H1 (cell line): Measurements from ENCODE around the gene TMC4. TPM values are rescaled to one million over a fixed set of nuclear protein-coding genes. Genes with fewer than 3 reads are reported as not detected.

Experiments
- CTCF ChIA-PET: fragments of 300-600 bp; sonication (Branson Sonifier 250); formaldehyde crosslinking; loops from one replicate; lab custom pipeline; 2021; ENCODE audit not compliant: partially characterized antibody; lab: Charles Lee
- POLR2A ChIA-PET: fragments of 300-600 bp; sonication (Branson Sonifier 250); formaldehyde crosslinking; loops from one replicate; lab custom pipeline; 2021; ENCODE audit warnings: inconsistent platforms; ENCODE audit not compliant: partially characterized antibody; lab: Charles Lee
- DNase-seq, 2 experiments: peaks; one replicate each; pipeline versions ENCODE4 v3.0.0 to v3.0.0-alpha.2; 2010 to 2022; ENCODE audit warnings: low spot score in 2 of 2, low read depth in 1 of 2, mixed read lengths in 1 of 2
- FAIRE-seq: peaks from 2 replicates; lab custom pipeline; 2011; peaks lifted over from hg19 to GRCh38; lab: Jason Lieb, UNC
- H2AFZ ChIP-seq: 2 replicates; pipeline ENCODE4 v1.8.1; 2012; ENCODE audit warnings: low read length, inconsistent platforms
- H2AK5ac ChIP-seq: 2 replicates; pipeline ENCODE4 v1.6.1; 2013; ENCODE audit warnings: low read depth, low read length
- H2BK120ac ChIP-seq: replicated peaks from 2 replicates; pipeline ENCODE3; 2013; ENCODE audit warnings: low read depth, low read length, inconsistent platforms
- H2BK12ac ChIP-seq: 2 replicates; pipeline ENCODE4 v1.6.1; 2013; ENCODE audit warnings: low read depth, low read length
- H2BK15ac ChIP-seq: 2 replicates; pipeline ENCODE4 v1.6.1; 2013; ENCODE audit warnings: low read length
- H2BK20ac ChIP-seq: 2 replicates; pipeline ENCODE4 v1.6.1; 2013; ENCODE audit warnings: low read length
- H2BK5ac ChIP-seq: 2 replicates; pipeline ENCODE4 v1.6.1; 2013; ENCODE audit warnings: low read depth, low read length
- H3K14ac ChIP-seq: 2 replicates; pipeline ENCODE4 v1.6.1; 2013; ENCODE audit warnings: inconsistent platforms; ENCODE audit not compliant: insufficient read length
- H3K18ac ChIP-seq: 2 replicates; pipeline ENCODE4 v1.6.1; 2013; ENCODE audit warnings: low read length; ENCODE audit errors: extremely low read depth
- H3K23ac ChIP-seq: 2 replicates; pipeline ENCODE4 v1.6.1; 2013; ENCODE audit warnings: inconsistent platforms; ENCODE audit not compliant: insufficient read length
- H3K23me2 ChIP-seq: 2 replicates; pipeline ENCODE4 v1.6.1; 2013; ENCODE audit warnings: low read depth, low read length
- H3K27ac ChIP-seq: 2 replicates; pipeline ENCODE4 v1.6.1; 2011; ENCODE audit warnings: low read depth, low read length, inconsistent platforms
- H3K27me3 ChIP-seq, 4 experiments: replicated peaks in 1 of 4; 1 replicate in 1 of 4; 2 replicates in 3 of 4; pipeline versions ENCODE4 v1.6.1 to v1.8.1; 2011 to 2013; ENCODE audit warnings: low read length in 3 of 4, mild to moderate bottlenecking in 3 of 4, inconsistent platforms in 2 of 4, mixed read lengths in 2 of 4, moderate library complexity in 1 of 4; ENCODE audit not compliant: control insufficient read depth in 3 of 4, insufficient read depth in 3 of 4; ENCODE audit errors: extremely low read depth in 1 of 4
- H3K36me3 ChIP-seq, 4 experiments: 2 replicates each; pipeline versions ENCODE4 v1.6.1 to v1.8.1; 2011 to 2013; ENCODE audit warnings: mild to moderate bottlenecking in 4 of 4, low read length in 3 of 4, moderate library complexity in 2 of 4, control low read depth in 1 of 4, inconsistent platforms in 1 of 4; ENCODE audit not compliant: insufficient read depth in 4 of 4, control insufficient read depth in 2 of 4
- H3K4ac ChIP-seq: replicated peaks from 2 replicates; pipeline ENCODE3; 2013; ENCODE audit warnings: low read length, low read depth, mixed read lengths, inconsistent platforms; ENCODE audit not compliant: insufficient read length
- H3K4me1 ChIP-seq, 4 experiments: replicated peaks in 1 of 4; 1 replicate in 1 of 4; 2 replicates in 3 of 4; pipeline versions ENCODE4 v1.6.1 to v1.8.1; 2011 to 2013; ENCODE audit warnings: low read length in 3 of 4, inconsistent platforms in 2 of 4, mixed read lengths in 1 of 4; ENCODE audit not compliant: insufficient read depth in 4 of 4, control insufficient read depth in 3 of 4
- H3K4me2 ChIP-seq, 2 experiments: 2 replicates each; pipeline versions ENCODE4 v1.6.1 to v1.8.1; 2011 to 2013; ENCODE audit warnings: low read depth in 2 of 2, low read length in 2 of 2, control low read depth in 1 of 2, inconsistent platforms in 1 of 2, mild to moderate bottlenecking in 1 of 2; ENCODE audit not compliant: insufficient read depth in 1 of 2
- H3K4me3 ChIP-seq, 4 experiments: fragments of 200-600, 300-600 bp in 1 of 4; sonication (generic), shearing (Covaris generic), sonication (Bioruptor Twin) in 1 of 4; 2 replicates each; pipeline versions ENCODE4 v1.5.1 to v1.8.1; 2011 to 2016; ENCODE audit warnings: low read length in 4 of 4, low read depth in 3 of 4, control low read depth in 2 of 4, inconsistent platforms in 2 of 4, mild to moderate bottlenecking in 2 of 4, mixed read lengths in 1 of 4, moderate library complexity in 1 of 4; ENCODE audit not compliant: insufficient read depth in 2 of 4; ENCODE audit errors: extremely low read depth in 1 of 4
- H3K56ac ChIP-seq: replicated peaks from 2 replicates; pipeline ENCODE3; 2013; ENCODE audit warnings: low read depth, mild to moderate bottlenecking, mixed read lengths, low read length, inconsistent platforms; ENCODE audit not compliant: insufficient read length
- H3K79me1 ChIP-seq: 2 replicates; pipeline ENCODE4 v1.6.1; 2013; ENCODE audit warnings: low read depth, low read length, control low read depth
- H3K79me2 ChIP-seq, 2 experiments: 2 replicates each; pipeline versions ENCODE4 v1.6.1 to v1.8.1; 2012 to 2013; ENCODE audit warnings: low read length in 2 of 2, mild to moderate bottlenecking in 2 of 2, inconsistent platforms in 1 of 2; ENCODE audit not compliant: insufficient read depth in 2 of 2, control insufficient read depth in 1 of 2
- H3K9ac ChIP-seq, 4 experiments: replicated peaks in 1 of 4; 1 replicate in 1 of 4; 2 replicates in 3 of 4; pipeline versions ENCODE4 v1.6.1 to v1.8.1; 2011 to 2013; ENCODE audit warnings: low read depth in 3 of 4, low read length in 3 of 4, control low read depth in 2 of 4, mild to moderate bottlenecking in 2 of 4, moderate library complexity in 2 of 4, inconsistent platforms in 1 of 4; ENCODE audit errors: extremely low read depth in 1 of 4
- H3K9me3 ChIP-seq, 2 experiments: 2 replicates each; pipeline versions ENCODE4 v1.6.1 to v1.8.1; 2012 to 2013; ENCODE audit warnings: mild to moderate bottlenecking in 2 of 2, moderate library complexity in 2 of 2, control low read depth in 1 of 2, inconsistent platforms in 1 of 2, low read depth in 1 of 2, low read length in 1 of 2, mixed read lengths in 1 of 2; ENCODE audit not compliant: insufficient read depth in 2 of 2
- H4K20me1 ChIP-seq, 2 experiments: replicated peaks in 1 of 2; 2 replicates each; pipeline versions ENCODE3 to v1.8.1; 2011 to 2013; ENCODE audit warnings: inconsistent platforms in 2 of 2, low read length in 2 of 2, mild to moderate bottlenecking in 1 of 2; ENCODE audit not compliant: insufficient read depth in 2 of 2, control insufficient read depth in 1 of 2
- H4K5ac ChIP-seq: 2 replicates; pipeline ENCODE4 v1.6.1; 2013; ENCODE audit warnings: low read length, low read depth, mixed read lengths, inconsistent platforms; ENCODE audit not compliant: insufficient read length
- H4K8ac ChIP-seq: 2 replicates; pipeline ENCODE4 v1.8.0; 2013; ENCODE audit warnings: mild to moderate bottlenecking, moderate library complexity, low read length, inconsistent platforms; ENCODE audit not compliant: insufficient read depth; ENCODE audit errors: extremely low read depth
- H4K91ac ChIP-seq: replicated peaks from 2 replicates; pipeline ENCODE3; 2013; ENCODE audit warnings: low read length, mixed read lengths, inconsistent platforms; ENCODE audit not compliant: insufficient read length
- CBX8 ChIP-seq: fragments of 300-800, 300-1000 bp; sonication (generic); IDR thresholded peaks from 2 replicates; pipeline ENCODE4 v1.7.1; 2016; ENCODE audit warnings: low read depth, low read length, borderline replicate concordance
- SIX5 ChIP-seq: IDR thresholded peaks from 2 replicates; pipeline ENCODE4 v1.6.1; 2011; ENCODE audit warnings: mild to moderate bottlenecking, low read depth, low read length
- SRF ChIP-seq: IDR thresholded peaks from 2 replicates; pipeline ENCODE4 v1.6.1; 2011; ENCODE audit warnings: mild to moderate bottlenecking, low read depth, low read length, moderate library complexity
- WGBS, 2 experiments: shearing (Covaris generic) in 1 of 2; methylation state at CpG; one replicate each; pipeline versions ENCODE4 v1.1.6 to v1.1.7; 2013 to 2015; ENCODE audit warnings: low lambda C conversion rate in 2 of 2, mixed read lengths in 2 of 2, inconsistent platforms in 1 of 2, low coverage in 1 of 2, missing lambda C conversion rate in 1 of 2; ENCODE audit not compliant: insufficient replicate concordance in 2 of 2, insufficient coverage in 1 of 2, insufficient read length in 1 of 2; ENCODE audit errors: extremely low coverage in 1 of 2, missing lambda C conversion rate in 1 of 2; 5-methylcytosine and 5-hydroxymethylcytosine counted together
- polyA plus RNA-seq, 7 experiments: library from polyadenylated mRNA; depleted of rRNA in 3 of 7; stranded (reverse) in 5 of 7; unstranded in 2 of 7; fragments of >200 nt in 5 of 7; fragments of 200-250 nt in 2 of 7; gene quantifications; 1 replicate in 5 of 7; 2 replicates in 1 of 7; 4 replicates in 1 of 7; pipeline versions ENCODE4 v1.2.1 to v1.2.3, GENCODE V29; 2011 to 2013; ENCODE audit warnings: missing spikeins in 2 of 7, mixed read lengths in 2 of 7
- total RNA-seq: library from RNA; stranded (reverse); fragmentation: NEBNext Ultra II Directional; extraction: Animal tissue kit (Norgen Biotek cat#: 25700); gene quantifications from 2 replicates; pipeline ENCODE4 v1.2.1, GENCODE V29; 2021

Gene TMC4
- total and polyA plus RNA-seq, 2 of the 8 experiments (the other 6 are each of a cell fraction or from before 2014, with no cell fraction given), result 5.5 to 6.3 TPM

- Histone ChIP-seq H3K36me3 (peaks cover 29 to 48% (median 42%) of the 10 kb centered on the region in 4 experiments), H3K4me1 (peaks cover 0 to 22% (median 7%) of the 10 kb centered on the region in 4 experiments; a peak in 5 of 7 replicates), H4K91ac (no peak overlapping the region), H2BK20ac (no peak overlapping the region), H3K56ac (no peak overlapping the region), H4K20me1 (peaks cover 36 to 52% of the 10 kb centered on the region in 2 experiments), H2AK5ac (no peak overlapping the region), H3K18ac (no peak overlapping the region), H3K79me1 (peaks cover 23% of the 10 kb centered on the region), H2BK5ac (no peak overlapping the region), H3K4ac (no peak overlapping the region), H3K27me3 (no peaks in the 10 kb centered on the region), H3K4me3 (no peak overlapping the region), H3K23ac (no peak overlapping the region), H3K79me2 (peaks cover 27 to 50% of the 10 kb centered on the region in 2 experiments), H3K23me2 (peaks cover 8% of the 10 kb centered on the region), H2BK120ac (no peak overlapping the region), H3K4me2 (no peak overlapping the region), H3K27ac (no peak overlapping the region), H2BK15ac (no peak overlapping the region), H4K5ac (no peak overlapping the region), H2AFZ (no peak overlapping the region), H3K9me3 (no peaks in the 10 kb centered on the region), H3K9ac (no peak overlapping the region), H3K14ac (no peak overlapping the region), H4K8ac (no peak overlapping the region), H2BK12ac (no peak overlapping the region)
- POLR2A ChIA-PET, result interaction anchor here (1.8 to 15.7 kb wide), 2 partner anchors 13 to 26 kb away, joined by 5 to 348 read pairs; partner anchors contain the start of genes LENG1, PRPF31 and TFPT
- CTCF ChIA-PET, result interaction anchor here (0.8 kb wide), 1 partner anchor 18 kb away, joined by 3 read pairs; the partner anchor contains the start of gene LENG1
- DNase-seq (no peak), FAIRE-seq (no peak)
- WGBS, 2 experiments, result 91% methylated on average over 3 of the region's 3 CpGs; no CpG with 5 or more reads in 1 of the 2 experiments
- no peak for TF ChIP-seq SRF
- no peak for TF ChIP-seq SIX5
- no peak for TF ChIP-seq CBX8
These were observed 31.6 kb downstream of the TMC4 start for GRCh38 chr19:54141356-54141755.
